Ammon's horn (tissue), 1 donor: Measurements from ENCODE around the gene AGBL4.
"Not testable (repeated sequence)": the region's sequence is repeated elsewhere in the genome, so short reads cannot be mapped to it uniquely, and the experiment has no call there.

ENCODE experiments used
- DNase-seq: peaks from one replicate; pipeline ENCODE4 v3.0.0-alpha.2; 2016; ENCODE audit warnings: low spot score

Gene AGBL4

DNA sequence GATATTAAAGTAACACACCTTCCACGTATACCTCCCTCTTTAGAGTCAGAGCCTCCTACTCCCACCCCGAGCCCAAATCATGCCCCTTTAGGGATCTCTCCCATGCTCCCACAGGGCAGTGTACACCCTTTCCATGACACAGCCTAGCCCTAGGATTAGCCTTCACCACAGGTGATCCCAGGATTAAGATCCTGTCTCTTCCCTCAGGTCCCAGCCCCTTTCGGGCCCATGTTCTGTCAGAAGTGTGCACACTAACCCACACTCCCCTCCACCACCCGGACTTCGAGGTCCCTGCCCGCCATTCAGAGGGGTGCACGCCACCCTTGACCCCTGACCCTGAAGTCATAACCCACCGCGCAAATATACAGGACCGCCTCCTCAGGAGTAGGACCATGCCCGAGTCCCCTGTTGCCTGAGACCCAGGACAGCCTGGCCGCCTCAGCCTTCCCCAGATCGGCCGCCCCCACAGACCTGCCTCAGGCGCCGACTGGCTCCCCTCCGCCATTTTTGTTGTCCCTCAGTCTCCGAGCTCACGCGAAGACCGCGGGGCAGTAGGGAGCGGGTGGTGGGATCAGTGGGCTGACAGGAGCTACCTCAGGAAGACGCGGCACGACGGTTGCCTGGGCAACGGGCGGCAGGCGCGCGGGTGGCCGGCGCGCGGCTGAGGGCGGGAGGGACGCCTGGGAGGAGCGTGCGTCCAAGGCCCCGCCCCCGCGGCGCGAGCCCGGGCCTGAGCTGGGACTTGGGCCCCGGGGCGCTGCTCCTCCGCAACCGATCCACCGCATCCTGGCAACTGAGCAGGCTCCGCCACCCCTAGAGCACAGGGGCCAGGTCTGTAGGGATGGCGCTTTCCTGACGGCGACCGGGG is at the start of gene AGBL4:
Gene AGBL4 (minus strand): TSS at position 663 of the 868 bp plus-strand sequence.
- DNase-seq = peak; percentile 74

DNA sequence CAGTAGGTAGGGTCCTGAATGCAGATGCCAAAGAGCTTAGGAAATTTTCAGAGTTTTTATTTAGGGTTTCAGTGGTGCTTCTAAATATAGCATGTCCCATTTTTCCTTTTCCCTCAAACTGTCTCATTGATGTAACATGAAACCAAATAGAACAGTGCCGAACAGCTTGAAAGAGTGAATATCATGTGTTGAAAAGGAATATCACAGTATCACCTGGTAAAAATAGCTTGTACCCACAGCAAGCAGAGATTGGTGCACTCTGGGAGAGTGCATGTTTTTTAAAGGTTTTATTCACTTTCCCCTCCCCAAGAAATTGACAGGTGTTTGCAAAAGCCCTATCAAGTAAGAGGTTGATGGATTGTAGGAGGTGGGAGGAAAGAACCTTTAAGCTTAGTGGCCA is 43.1 kb upstream of the AGBL4 start:
- no peak for DNase-seq

DNA sequence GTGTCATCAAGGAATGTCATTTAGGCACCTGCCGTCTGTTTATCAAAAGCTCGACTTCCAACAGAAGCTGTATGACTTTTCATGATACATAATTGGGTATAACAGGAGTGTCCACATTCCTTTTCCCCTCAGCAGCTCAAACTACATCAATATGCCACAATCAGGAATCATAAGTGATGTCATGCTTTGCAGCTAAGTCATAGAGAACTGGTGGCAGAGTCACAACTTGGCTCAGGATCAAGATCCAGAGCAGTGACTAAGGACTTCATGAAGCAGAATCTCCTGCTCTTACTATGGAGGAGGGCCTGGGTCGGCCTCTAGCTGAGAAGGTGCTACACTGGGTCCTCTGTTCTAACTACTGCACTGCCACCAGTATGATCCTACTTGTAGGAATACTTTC is 36.5 kb upstream of the AGBL4 start:
- no peak for DNase-seq

DNA sequence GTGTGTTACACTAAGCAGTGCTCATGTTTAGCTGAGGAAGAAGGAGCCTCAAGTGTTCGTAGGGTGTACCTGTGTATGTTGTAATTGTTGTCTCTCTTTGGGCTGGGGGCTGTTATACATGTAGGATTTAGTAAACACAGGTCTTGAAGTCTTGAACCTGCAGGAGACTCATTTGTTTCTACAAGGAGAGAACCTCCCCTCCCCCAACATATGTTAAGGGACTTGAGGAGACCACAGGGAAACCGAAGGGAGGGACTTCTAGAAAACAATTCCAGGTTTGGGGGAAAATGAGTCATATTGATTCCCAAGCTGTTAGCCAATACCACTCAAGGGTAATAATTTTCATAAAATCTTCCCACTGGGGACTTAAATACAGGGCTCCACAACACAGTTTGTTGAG is 25.0 kb upstream of the AGBL4 start:
- no peak for DNase-seq

DNA sequence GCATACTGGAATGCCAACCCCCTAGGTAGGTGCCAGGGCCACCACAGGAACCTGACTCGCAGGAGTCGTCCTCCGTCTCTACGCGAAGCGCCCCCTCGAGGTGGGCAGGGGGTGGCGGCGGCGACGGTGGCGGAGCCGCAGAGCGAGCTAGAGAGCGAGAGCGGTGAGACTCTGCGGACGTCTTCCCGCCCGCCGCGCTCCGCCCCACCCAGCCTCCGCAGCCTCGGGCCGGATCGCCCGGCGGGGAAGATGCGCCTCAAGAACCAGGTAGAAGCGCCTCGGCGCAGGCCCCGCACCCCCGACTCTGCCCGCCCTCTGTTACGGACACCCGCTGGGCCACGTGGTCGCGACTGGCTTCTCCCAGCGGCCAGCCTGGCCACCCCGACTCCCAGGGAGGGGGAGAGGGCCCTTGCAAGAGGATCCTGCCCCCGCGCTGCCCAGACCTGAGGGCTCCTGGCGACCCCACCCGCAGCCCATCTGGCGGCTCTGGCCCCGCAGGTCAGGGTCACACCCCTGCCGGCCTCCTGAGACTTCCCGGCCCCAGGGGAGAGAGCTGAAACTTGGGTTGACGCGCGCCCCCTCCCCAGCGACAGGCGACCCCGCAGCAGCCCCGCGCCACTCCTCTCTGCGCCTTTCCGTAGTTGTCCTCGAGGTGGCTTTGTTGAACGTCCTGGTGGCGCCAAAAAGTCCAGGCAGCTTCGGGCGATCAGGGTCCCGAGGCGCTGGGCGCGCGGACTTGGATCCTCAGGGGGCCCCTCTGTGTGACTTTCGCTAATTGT is 24.4 kb upstream of the AGBL4 start:
- DNase-seq = peak; percentile 15

DNA sequence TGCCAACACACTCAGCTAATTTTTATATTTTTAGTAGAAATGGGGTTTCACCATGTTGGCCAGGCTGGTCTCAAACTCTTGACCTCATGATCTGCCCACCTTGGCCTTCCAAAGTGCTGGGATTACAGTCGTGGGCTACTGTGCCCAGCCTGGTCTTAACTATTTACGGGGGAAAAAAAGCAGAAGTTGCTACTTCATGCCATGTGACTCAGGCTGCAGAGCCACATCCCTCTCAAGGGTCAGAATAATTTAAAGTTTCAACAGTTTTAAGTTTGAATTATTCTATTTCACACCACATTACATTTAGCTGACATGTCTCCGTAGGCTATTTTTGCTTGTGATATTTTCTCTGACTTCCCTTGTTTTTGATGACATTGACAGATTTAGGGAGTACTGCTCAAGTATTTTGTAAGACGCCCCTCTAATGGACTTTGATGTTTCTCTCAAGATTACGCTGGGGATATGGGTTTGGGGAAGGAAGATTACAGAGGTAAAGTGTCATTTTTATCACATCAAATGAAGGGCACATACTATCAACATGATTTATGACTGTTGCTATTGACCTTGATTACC is 14.6 kb upstream of the AGBL4 start:
- DNase-seq = no peak

DNA sequence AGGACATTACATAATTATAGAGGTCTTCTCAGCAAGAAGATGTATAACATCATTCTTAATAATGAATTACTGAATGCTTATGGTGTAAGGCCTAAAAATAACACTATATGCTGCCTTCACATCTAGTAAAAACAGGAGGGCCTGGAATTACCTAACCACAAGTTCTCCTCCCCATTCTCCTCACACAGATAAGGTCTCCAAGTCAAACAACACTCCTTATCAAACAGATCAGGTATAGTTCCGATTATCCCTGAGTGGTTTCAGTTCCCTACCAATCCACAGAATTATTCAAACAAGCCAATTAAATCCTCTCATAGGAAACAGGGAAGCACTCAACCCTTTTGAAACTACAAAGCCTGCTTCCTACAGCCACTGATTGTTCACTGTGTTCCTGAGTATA is 4.0 kb upstream of the AGBL4 start:
- DNase-seq = no peak

DNA sequence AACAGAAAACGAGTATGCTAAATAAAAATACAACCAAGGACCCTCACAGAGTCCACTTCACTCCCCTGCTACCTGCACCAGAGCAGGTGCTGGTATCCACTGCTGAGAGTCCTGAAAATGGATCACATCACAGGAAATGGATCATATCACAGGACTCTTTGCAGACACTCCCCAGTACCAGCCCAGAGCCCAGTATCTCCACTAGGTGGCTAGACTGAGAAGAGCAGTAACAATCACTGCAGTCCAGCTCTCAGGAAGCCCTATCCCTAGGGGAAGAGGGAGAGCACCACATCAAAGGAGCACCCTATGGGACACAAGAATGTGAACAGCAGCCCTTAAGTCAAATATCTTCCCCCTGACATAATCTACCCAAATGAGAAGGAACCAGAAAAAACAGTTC is 28.0 kb downstream of the AGBL4 start:
- no peak for DNase-seq

DNA sequence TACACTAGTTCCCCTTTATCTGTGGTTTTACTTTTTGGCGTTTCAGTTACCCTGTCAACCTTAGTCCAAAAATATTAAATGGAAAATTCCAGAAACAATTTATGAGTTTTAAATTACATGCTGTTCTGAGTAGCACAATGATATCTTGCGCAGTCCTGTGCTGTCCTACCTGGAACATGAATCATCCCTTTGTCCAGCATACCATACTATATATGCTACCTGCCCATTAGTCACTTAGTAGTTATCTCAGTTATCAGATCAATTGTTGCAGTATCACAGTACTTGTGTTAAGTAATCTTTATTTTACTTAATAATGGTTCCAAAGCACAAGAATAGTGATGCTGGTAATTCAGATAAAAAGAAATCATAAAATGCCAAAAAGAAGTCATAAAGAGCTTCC is 52.7 kb downstream of the AGBL4 start:
- DNase-seq = no peak

DNA sequence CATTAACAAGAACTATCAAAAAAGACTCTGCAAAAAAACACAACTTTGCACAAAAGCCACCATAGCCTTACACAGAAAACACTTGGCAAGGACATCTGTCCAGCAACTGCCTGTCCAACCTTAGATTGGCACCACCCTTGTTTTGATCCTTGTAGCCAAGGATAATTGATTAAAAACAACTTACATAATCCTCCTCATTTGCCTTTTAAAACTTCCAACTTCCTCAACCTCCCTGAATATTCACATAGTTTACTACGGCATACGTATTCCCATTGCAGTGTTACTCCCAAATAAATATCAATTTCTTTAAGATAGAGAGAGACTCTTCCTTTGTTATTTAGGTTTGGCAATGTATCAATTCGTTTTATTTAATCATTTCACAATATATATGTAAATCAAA is 72.4 kb downstream of the AGBL4 start:
- no peak for DNase-seq

DNA sequence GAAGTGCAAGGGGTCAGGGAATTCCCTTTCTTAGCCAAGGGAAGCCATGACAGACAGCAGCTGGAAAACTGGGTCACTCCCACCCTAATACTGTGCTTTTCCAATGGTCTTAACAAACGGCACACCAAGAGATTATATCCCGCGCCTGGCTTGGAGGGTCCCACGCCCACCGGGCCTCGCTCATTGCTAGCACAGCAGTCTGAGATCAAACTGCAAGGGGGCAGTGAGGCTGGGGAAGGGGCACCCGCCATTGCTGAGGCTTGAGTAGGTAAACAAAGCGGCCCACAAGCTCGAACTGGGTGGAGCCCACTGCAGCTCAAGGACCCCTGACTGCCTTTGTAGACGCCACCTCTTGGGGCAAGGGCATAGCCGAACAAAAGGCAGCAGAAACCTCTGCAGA is 108.5 kb downstream of the AGBL4 start:
- DNase-seq = not testable (repeated sequence)

DNA sequence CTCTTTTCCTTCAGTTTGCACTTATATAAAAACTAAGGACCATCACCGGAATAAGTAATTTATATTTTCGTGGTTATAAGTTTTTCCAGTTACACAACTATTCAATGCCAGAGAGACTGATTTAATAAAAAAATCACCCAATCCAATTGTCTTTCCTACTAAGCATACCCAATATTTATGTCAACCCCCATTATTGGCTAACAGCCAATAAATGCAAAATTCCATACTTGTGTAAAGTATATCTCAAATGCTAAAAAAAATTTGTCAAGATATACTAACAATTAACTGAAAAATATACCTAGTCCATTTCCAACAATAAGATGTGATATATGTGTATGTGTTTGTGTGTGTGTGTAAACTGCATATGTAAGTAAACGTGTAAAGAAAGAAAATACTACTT is 117.4 kb downstream of the AGBL4 start:
- DNase-seq = no peak

DNA sequence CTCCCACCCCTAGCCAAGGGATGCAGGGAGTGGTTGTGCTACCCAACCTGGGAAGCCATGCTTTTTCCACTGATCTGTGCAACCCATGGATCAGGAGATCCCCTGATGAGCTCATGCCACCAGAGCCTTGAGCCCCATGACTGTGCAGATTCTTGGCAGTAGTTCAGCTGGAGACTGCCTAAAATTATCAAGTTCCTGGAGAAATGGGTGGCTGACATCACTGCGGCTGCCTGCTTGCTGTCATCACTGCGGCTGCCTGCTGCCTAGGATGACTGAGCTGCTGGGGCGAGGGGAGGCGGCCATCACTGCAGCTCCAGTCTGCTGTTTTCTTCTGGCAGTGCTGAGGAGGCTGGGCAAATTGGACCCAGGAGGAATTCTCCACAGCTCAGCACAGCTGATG is 159.2 kb downstream of the AGBL4 start:
- no peak for DNase-seq

DNA sequence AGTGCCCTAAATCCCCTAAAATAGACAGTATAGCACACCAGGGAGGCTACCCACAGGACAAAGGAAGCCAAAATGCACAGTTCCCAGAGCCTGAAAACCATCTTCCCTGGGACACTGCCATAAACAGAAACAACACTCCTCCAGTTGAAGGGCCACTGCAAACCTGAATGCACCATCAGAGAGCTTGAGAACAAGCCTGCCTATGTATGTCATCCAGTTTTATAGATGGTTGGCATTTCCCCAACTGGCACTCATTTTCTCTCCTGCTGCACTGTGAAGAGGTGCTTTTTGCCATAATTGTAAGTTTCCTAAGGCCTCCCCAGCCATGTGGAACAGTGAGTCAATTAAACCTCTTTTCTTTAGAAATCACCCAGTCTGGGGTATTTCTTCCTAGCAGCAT is 169.0 kb downstream of the AGBL4 start:
- no peak for DNase-seq

DNA sequence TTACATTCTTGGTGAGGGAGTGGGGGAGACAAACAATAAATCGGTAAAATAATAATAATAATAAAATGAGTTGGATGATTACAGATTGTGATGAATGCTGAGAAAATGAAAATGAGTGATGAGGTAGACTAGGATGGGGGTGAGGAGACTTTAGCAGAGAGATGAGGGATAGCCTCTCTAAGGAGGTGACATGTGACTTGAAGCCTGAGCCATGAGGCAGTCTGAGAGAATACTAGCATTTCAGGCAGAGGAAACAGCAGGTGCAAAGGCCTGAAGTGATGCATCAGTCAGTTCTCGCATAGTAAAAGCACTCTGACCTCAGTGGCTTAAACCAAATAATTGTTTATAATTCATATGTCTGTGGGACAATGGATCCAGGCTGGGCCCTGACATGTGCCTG is 181.2 kb downstream of the AGBL4 start:
- no peak for DNase-seq

DNA sequence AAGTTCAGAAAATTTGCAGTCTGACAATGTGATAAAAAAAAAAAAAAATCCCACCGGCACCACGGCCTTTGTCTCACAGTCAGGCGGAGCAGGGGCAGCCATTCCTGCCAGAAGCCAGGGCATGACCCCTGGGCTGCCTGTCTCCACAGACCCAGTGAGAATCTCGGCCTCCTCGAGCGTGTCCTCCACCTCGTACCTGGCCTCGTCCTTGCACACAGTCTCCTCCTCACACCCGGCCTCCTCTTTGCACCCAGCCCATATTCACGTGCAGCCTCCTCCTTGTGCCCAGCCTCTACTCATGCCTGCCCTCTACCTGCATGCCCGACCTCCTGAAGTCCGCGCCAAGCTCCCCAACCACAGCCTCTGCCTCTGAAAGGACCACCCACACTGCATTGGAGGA is 182.0 kb downstream of the AGBL4 start:
- DNase-seq = no peak

DNA sequence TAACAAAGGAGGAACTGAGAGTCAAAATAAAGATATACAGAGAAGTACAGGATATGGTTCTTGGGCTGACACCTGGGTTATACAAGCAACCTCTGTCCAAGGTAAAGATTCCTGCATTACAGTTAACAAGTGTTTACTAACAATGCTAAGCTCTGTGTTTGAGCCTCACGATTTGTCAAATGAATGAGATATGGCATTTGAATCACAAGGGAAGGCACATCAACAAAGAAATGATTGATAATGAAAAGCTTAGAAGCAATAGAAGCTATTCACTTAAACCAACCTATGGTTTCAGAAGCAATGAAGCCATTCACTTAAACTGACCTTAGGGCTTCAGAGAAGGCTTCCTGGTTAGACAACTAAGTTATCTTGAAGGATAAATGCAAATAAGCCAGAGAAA is 199.5 kb downstream of the AGBL4 start:
- DNase-seq = no peak

DNA sequence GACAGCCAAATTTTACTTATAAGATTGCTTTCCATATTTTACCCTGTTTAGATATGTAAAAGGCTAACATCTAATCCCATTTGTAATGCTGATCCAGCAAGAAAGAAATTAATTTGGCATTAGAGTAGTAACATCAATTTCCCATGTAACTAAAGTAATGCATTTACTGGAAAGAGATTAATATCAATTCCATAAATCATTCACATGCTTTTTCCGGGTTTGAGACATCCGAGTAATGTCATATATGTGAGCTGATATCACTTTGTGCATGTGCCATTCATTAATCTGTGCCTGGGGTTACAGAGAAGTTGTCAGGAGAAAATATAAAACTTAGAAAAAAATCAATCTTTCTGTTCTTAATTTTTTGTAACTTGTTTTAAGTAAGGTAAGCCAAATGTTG is 206.1 kb downstream of the AGBL4 start:
- no peak for DNase-seq

DNA sequence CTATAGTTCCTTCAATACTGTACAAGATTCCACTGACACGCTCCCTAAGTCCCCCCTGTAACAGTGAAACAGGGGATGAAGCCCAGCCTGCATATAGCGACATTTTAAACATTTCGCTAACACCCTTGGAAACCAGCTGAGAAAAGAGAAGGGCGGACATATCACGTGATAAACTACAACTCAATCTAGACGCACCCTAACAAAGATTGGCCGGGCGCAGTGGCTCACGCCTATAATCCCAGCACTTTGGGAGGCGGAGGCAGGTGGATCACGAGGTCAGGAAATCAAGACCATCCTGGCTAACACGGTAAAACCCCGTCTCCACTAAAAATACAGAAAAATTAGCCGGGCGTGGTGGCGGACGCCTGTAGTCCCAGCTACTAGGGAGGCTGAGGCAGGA is 236.7 kb downstream of the AGBL4 start:
- not testable (repeated sequence) for DNase-seq

DNA sequence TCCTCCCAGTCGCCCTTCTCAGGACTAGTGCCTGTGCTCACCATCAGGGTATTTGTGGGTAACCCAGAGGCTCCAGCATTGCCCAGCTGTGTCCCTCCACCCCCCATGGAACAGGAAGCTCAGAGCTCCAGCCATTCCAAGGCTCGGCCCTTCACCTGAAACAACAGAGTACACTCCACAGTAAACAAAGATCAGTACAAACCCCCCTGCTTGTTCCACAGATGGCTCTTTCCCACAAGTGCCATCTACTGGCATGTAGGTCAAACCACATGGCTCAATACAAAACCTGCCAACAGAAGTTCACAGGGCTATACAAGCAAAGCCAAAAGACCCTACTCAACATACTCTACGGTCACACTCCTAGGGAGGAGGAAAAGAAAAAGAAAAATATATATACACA is 258.7 kb downstream of the AGBL4 start:
- DNase-seq = no peak

DNA sequence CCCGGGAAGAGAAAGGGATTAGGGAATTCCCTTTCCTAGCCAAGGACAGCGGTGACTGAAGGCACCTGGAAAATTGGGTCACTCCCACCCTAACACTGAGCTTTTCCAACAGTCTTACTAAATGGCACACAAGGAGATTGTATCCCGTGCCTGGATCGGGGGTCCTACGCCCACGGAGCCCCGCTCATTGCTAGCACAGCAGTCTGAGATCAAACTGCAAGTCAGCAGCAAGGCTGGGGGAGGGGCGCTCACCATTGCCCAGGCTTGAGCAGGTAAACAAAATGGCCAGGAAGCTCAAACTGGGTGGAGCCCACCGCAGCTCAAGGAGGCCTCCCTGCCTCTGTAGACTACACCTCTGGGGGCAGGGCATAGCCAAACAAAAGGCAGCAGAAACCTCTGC is 285.6 kb downstream of the AGBL4 start:
- DNase-seq = not testable (repeated sequence)

DNA sequence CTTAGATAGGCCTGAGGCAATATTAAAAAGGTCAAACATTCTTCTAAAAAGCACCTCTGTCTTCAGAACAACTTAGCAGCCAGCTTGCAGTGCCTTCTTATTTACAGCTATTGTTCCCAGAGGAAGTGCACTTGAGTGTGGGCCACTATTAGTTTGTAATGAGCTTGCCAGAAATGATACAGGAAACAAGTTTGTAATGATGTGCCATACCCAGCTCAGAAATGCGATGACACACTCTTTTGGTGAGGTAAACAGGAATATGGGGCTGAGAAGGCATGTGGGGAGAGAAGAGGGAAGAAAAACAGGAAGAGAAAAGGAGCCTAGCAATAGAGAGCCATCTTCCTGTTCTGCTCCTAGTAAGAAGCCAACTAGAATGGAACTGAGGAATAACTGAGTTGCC is 295.4 kb downstream of the AGBL4 start:
- no peak for DNase-seq

DNA sequence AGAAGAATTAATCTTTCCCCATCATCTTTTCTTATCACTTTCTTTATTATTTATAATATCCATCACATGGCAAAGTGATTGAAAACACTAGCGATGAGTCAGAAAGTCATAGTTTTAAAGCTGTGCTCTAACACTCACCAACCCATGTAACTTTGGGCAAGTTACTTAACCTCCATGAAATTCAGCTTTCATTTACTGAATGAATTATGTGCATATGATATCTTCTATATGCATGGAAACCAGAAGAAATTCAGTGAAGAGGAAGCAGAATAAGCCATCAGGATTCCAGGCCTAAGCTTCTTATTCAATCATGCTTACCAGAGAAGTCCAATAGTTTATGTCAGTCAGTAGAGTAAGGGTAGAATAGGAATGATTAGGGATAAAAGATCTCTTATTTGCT is 300.1 kb downstream of the AGBL4 start:
- no peak for DNase-seq
